ENCODE measurements around the gene SRPK3. TPM values are rescaled to one million over a fixed set of nuclear protein-coding genes. Genes with fewer than 3 reads are reported as not detected.
"Not testable (repeated sequence)": the region's sequence is repeated elsewhere in the genome, so short reads cannot be mapped to it uniquely, and the experiment has no call there.

SRPK3 gene
- polyA plus RNA-seq, 1 donor from 2014 or later, result not detected

DNA sequence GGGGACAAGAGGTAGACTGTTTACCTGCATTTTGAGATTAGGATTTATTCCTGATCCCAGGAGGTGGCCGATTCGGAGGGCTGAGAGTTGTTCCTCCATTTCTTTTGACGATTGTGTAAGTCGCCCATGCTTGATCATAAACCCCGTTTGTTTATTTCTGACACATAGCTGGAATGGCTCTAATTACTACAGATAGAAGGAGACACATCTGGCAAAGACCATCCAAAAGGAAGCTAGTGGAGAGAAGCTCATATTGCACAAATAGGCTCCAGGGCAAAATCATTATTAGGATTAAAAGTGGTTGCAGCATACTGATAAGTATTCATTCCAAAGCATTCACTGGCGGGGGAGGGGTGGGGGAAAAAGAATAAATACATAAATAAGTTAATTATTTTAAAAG lies 33.9 kb upstream of the SRPK3 start:
- H2AFZ ChIP-seq (ENCODE audit: low read depth, low read length); H3K27me3 ChIP-seq (ENCODE audit: insufficient read depth, low read depth, low read length); H3K9me2 ChIP-seq (ENCODE audit: insufficient read depth, low read length); H4K20me1 ChIP-seq (ENCODE audit: insufficient read depth); H3K9ac ChIP-seq (ENCODE audit: low read length); H3K36me3 ChIP-seq (ENCODE audit: insufficient read depth, low read length); H3K79me2 ChIP-seq (replicated peaks; ENCODE audit: insufficient read depth, low read length); H3K4me3 ChIP-seq (ENCODE audit: low read length); H3F3A ChIP-seq (ENCODE audit: insufficient read depth, low read length, poor library complexity, severe bottlenecking); H3K9me3 ChIP-seq (ENCODE audit: low read length); H3K4me2 ChIP-seq (ENCODE audit: low read length); H3K27ac ChIP-seq (ENCODE audit: low read length): not testable (repeated sequence)

DNA sequence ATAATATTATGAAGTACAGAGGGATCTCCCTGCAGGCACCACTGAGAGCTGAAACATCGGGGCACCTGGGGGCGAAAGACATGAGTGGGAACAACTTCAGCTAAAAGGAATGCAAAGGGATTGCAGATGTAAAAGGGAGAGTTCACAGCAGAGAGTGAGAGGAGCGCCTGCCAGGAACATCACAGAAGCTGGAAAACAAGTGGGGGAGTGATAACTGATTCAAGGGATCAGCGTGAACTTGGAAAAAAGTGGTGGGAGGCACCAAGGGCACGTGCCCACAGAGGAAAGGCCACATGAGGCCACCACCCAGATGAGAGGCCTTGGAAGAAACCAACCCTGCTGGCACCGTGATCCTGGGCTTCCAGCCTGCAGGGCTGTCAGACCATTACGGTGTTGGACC lies 31.8 kb upstream of the SRPK3 start:
- not testable (repeated sequence) for H3K27ac ChIP-seq (ENCODE audit: low read length); H2AFZ ChIP-seq (ENCODE audit: low read depth, low read length); H3K79me2 ChIP-seq (replicated peaks; ENCODE audit: insufficient read depth, low read length)

DNA sequence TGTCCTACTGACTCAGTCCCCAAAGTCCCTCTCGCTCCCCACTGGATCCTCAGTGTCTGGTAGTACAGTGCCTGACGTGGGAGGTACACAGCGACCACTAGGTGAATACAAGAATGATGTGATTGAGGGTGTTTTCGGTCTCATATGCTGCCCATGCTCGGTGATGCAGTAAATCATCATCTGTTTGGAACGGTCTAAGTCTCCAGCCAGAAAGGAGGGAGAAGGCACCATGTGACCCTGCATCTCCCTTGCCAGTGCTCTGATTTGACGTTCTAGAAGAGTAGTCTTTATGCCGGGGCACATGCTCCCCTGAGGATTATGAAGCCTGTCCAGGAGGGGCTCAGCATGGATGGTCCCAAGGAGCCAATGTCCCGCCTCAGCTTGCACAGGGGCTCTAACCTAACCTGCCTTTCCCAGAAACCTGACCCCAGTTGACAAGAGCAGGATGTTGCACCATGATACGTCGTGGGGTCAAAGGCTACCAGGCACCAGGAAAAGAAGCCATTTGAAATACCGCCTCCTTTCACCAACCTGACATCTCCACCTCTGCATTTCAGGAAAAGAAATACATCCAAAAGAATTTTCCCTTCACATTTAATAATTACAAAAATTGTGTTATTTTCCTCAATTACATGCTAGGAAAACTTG lies 30.6 kb upstream of the SRPK3 start:
- Histone ChIP-seq H3F3A (ENCODE audit: insufficient read depth, low read length, poor library complexity, severe bottlenecking) (no peaks in the 10 kb centered on the region), H3K4me3 (ENCODE audit: low read length) (no peak overlapping the region), H4K20me1 (ENCODE audit: insufficient read depth) (no peaks in the 10 kb centered on the region), H3K9ac (ENCODE audit: low read length) (no peak overlapping the region), H3K27me3 (ENCODE audit: insufficient read depth, low read depth, low read length) (no peaks in the 10 kb centered on the region), H3K9me2 (ENCODE audit: insufficient read depth, low read length) (no peaks in the 10 kb centered on the region), H3K9me3 (ENCODE audit: low read length) (no peaks in the 10 kb centered on the region), H3K4me2 (ENCODE audit: low read length) (no peak overlapping the region), H3K36me3 (ENCODE audit: insufficient read depth, low read length) (no peaks in the 10 kb centered on the region), H3K79me2 (replicated peaks; ENCODE audit: insufficient read depth, low read length) (no peaks in the 10 kb centered on the region), H2AFZ (ENCODE audit: low read depth, low read length) (no peak overlapping the region), H3K27ac (ENCODE audit: low read length) (no peak overlapping the region)
- TF ChIP-seq, protein P1, sequence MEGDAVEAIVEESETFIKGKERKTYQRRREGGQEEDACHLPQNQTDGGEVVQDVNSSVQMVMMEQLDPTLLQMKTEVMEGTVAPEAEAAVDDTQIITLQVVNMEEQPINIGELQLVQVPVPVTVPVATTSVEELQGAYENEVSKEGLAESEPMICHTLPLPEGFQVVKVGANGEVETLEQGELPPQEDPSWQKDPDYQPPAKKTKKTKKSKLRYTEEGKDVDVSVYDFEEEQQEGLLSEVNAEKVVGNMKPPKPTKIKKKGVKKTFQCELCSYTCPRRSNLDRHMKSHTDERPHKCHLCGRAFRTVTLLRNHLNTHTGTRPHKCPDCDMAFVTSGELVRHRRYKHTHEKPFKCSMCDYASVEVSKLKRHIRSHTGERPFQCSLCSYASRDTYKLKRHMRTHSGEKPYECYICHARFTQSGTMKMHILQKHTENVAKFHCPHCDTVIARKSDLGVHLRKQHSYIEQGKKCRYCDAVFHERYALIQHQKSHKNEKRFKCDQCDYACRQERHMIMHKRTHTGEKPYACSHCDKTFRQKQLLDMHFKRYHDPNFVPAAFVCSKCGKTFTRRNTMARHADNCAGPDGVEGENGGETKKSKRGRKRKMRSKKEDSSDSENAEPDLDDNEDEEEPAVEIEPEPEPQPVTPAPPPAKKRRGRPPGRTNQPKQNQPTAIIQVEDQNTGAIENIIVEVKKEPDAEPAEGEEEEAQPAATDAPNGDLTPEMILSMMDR (IDR thresholded peaks at IDR 0.05; ENCODE audit: poor library complexity, severe bottlenecking), result no peak
- TF ChIP-seq POLR2AphosphoS5 (IDR thresholded peaks at IDR 0.05), result no peak
- TF ChIP-seq SMC3 (conservative IDR thresholded peaks at IDR 0.05; ENCODE audit: poor library complexity), result no peak
- TF ChIP-seq RAD21 (conservative IDR thresholded peaks at IDR 0.05), result no peak
- no peak for TF ChIP-seq EP300 (conservative IDR thresholded peaks at IDR 0.05; ENCODE audit: poor library complexity, severe bottlenecking)
- no peak for TF ChIP-seq TAF1 (IDR thresholded peaks at IDR 0.05; ENCODE audit: low read depth)
- TF ChIP-seq EZH2 (IDR thresholded peaks at IDR 0.05; ENCODE audit: borderline replicate concordance, insufficient read depth, low read length, poor library complexity, severe bottlenecking), result no peak
- TF ChIP-seq, protein P2, sequence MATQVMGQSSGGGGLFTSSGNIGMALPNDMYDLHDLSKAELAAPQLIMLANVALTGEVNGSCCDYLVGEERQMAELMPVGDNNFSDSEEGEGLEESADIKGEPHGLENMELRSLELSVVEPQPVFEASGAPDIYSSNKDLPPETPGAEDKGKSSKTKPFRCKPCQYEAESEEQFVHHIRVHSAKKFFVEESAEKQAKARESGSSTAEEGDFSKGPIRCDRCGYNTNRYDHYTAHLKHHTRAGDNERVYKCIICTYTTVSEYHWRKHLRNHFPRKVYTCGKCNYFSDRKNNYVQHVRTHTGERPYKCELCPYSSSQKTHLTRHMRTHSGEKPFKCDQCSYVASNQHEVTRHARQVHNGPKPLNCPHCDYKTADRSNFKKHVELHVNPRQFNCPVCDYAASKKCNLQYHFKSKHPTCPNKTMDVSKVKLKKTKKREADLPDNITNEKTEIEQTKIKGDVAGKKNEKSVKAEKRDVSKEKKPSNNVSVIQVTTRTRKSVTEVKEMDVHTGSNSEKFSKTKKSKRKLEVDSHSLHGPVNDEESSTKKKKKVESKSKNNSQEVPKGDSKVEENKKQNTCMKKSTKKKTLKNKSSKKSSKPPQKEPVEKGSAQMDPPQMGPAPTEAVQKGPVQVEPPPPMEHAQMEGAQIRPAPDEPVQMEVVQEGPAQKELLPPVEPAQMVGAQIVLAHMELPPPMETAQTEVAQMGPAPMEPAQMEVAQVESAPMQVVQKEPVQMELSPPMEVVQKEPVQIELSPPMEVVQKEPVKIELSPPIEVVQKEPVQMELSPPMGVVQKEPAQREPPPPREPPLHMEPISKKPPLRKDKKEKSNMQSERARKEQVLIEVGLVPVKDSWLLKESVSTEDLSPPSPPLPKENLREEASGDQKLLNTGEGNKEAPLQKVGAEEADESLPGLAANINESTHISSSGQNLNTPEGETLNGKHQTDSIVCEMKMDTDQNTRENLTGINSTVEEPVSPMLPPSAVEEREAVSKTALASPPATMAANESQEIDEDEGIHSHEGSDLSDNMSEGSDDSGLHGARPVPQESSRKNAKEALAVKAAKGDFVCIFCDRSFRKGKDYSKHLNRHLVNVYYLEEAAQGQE (IDR thresholded peaks at IDR 0.05; ENCODE audit: borderline replicate concordance), result no peak
- TF ChIP-seq MXI1 (conservative IDR thresholded peaks at IDR 0.05; ENCODE audit: poor library complexity, severe bottlenecking), result no peak

More for the DNA sequence above, 31.8 kb upstream of the SRPK3 start:
- not testable (repeated sequence) for H3K9ac ChIP-seq (ENCODE audit: low read length); H3K27me3 ChIP-seq (ENCODE audit: insufficient read depth, low read depth, low read length); H3K4me2 ChIP-seq (ENCODE audit: low read length); H3K4me3 ChIP-seq (ENCODE audit: low read length); H3F3A ChIP-seq (ENCODE audit: insufficient read depth, low read length, poor library complexity, severe bottlenecking); H3K9me2 ChIP-seq (ENCODE audit: insufficient read depth, low read length); H3K9me3 ChIP-seq (ENCODE audit: low read length); H3K36me3 ChIP-seq (ENCODE audit: insufficient read depth, low read length); H4K20me1 ChIP-seq (ENCODE audit: insufficient read depth)
